Liver (tissue), 4 donors: ENCODE results near the gene BPIFB3. TPM values are rescaled to one million over a fixed set of nuclear protein-coding genes. Genes with fewer than 3 reads are reported as not detected.

Experiments
- polyA plus RNA-seq, 2 donors: library from polyadenylated mRNA; stranded (reverse) in 1 of 2; unstranded in 1 of 2; fragments of 200-250 nt in 1 of 2; fragments of >200 nt in 1 of 2; fragmentation: Nextera tagmentation in 1 of 2; extraction: Ambion mirVana in 1 of 2; gene quantifications; one replicate each; pipeline versions ENCODE4 v1.2.1 to v1.2.3, GENCODE V29; 2013 to 2015
- total RNA-seq, 2 donors: library from RNA; depleted of rRNA; stranded (reverse); fragments of >200 nt; gene quantifications; one replicate each; pipeline ENCODE4 v1.2.3, GENCODE V29; 2014
- donor health status: healthy.
- donor health status: healthy.
- donor health status: healthy.

The BPIFB3 gene
- total and polyA plus RNA-seq, 4 donors, result not detected

Other genes starting within 250 kb of the BPIFB3 start
- gene MAPRE1, start 233.9 kb upstream of the BPIFB3 start, total RNA-seq, result 10 to 100 TPM; 22.5 to 40.2 TPM
- gene MAPRE1, start 233.9 kb upstream of the BPIFB3 start, polyA plus RNA-seq, result 10 to 100 TPM in 1 of 2 donors, 1 to 10 TPM in 1; 6.7 to 11.3 TPM
- gene EFCAB8, start 195.0 kb upstream of the BPIFB3 start, total RNA-seq, result under 1 TPM in 1 of 2 donors, not detected in 1; 0.25 TPM
- not detected for gene EFCAB8, start 195.0 kb upstream of the BPIFB3 start, polyA plus RNA-seq
- not detected for gene SUN5, start 49.5 kb upstream of the BPIFB3 start, total RNA-seq
- gene SUN5, start 49.5 kb upstream of the BPIFB3 start, polyA plus RNA-seq, result not detected
- gene BPIFB2, start 46.2 kb upstream of the BPIFB3 start, total RNA-seq, result 1 to 10 TPM; 1.9 to 3.7 TPM
- 1 to 10 TPM in 1 of 2 donors, under 1 TPM in 1; 0.33 to 1.0 TPM for gene BPIFB2, start 46.2 kb upstream of the BPIFB3 start, polyA plus RNA-seq
- gene BPIFB6, start 22.3 kb upstream of the BPIFB3 start, total RNA-seq, result not detected
- gene BPIFB6, start 22.3 kb upstream of the BPIFB3 start, polyA plus RNA-seq, result not detected
- gene BPIFB4, start 25.7 kb downstream of the BPIFB3 start, total RNA-seq, result not detected
- gene BPIFB4, start 25.7 kb downstream of the BPIFB3 start, polyA plus RNA-seq, result under 1 TPM in 1 of 2 donors, not detected in 1; 0.16 TPM
- gene BPIFA2, start 114.3 kb downstream of the BPIFB3 start, total RNA-seq, result not detected
- not detected for gene BPIFA2, start 114.3 kb downstream of the BPIFB3 start, polyA plus RNA-seq
- gene BPIFA3, start 163.4 kb downstream of the BPIFB3 start, total RNA-seq, result not detected
- not detected for gene BPIFA3, start 163.4 kb downstream of the BPIFB3 start, polyA plus RNA-seq
- not detected for gene BPIFA1, start 182.1 kb downstream of the BPIFB3 start, total RNA-seq
- not detected for gene BPIFA1, start 182.1 kb downstream of the BPIFB3 start, polyA plus RNA-seq
- under 1 TPM in 1 of 2 donors, not detected in 1; 0.08 TPM for gene BPIFB1, start 229.3 kb downstream of the BPIFB3 start, total RNA-seq
- under 1 TPM in 1 of 2 donors, not detected in 1; 0.13 TPM for gene BPIFB1, start 229.3 kb downstream of the BPIFB3 start, polyA plus RNA-seq